ENCODE results near the gene DLG2. TPM values are rescaled to one million over a fixed set of nuclear protein-coding genes. Genes with fewer than 3 reads are reported as not detected.

The DLG2 gene
- total RNA-seq, 4 donors from 2014 or later: 0.18 to 8.3 (median 2.5) TPM

DNA sequence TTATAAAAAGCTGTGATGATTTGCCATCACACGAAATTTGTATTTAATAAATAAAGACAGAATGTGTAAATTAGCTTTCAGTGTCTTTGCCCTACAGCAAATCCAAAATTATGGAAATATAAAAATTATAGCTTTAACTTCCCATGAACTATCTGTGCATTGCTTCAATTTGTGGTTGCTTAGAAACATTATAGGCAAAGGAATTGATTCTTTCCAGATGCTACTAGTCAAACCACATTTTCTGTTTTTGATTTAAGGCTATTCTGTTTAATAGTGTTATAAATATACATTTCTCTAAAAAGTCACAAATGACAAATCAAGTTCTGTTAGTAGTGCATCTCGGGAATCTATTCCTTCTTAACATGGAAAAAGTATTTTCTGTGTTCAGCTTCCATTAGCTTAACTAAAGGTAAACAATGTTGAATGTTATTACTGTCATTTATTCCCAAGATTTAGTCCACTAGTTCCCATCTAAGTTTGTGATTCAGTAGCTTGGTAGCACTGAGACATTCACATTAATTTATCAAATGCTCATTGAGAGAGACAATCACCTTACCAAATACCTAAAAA lies 1254.7 kb downstream of the DLG2 start:
- Histone ChIP-seq H3K36me3 (no peaks in the 10 kb centered on the region), H3K27ac (no peak overlapping the region), H3K4me3 (no peak overlapping the region), H3K4me1 (no peaks in the 10 kb centered on the region), H3K9me3 (no peaks in the 10 kb centered on the region), H3K27me3 (no peaks in the 10 kb centered on the region)
- no peak for TF ChIP-seq POLR2A (IDR thresholded peaks at IDR 0.05)
- no peak for DNase-seq

DNA sequence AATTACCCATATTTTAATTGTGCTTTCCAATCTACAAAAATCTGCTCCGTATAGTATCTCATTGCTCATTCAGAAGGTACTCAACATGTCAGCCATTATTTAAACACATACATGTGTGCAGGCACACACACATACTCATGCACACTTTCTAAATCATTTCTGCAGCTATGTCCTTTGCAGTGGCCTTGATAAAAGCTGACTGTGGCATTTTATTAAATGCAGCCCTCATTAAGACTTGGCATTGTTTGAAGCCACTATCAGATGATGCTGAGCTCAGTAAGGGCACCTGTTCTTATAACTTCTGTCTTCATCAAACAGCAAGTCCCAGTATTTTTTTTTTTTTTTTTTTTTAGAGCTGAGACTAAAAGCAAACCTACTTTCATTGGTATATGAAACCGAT lies 1269.1 kb downstream of the DLG2 start:
- no peaks in the 10 kb centered on the region for H3K9me3 ChIP-seq
- no peaks in the 10 kb centered on the region for H3K27me3 ChIP-seq
- no peak overlapping the region for H3K27ac ChIP-seq
- H3K36me3 ChIP-seq: no peaks in the 10 kb centered on the region
- TF ChIP-seq POLR2A (IDR thresholded peaks at IDR 0.05): no peak
- TF ChIP-seq CTCF (IDR thresholded peaks at IDR 0.05): no peak
- no peaks in the 10 kb centered on the region for H3K4me1 ChIP-seq
- H3K4me3 ChIP-seq: no peak overlapping the region
- DNase-seq: no peak

- TF ChIP-seq POLR2A (IDR thresholded peaks at IDR 0.05): no peak
- no peak for TF ChIP-seq CTCF (IDR thresholded peaks at IDR 0.05)
- no peak for DNase-seq
- Histone ChIP-seq H3K4me3 (no peak overlapping the region), H3K9me3 (no peaks in the 10 kb centered on the region), H3K4me1 (no peaks in the 10 kb centered on the region), H3K36me3 (no peaks in the 10 kb centered on the region), H3K27me3 (no peaks in the 10 kb centered on the region), H3K27ac (no peak overlapping the region)
Measured at GRCh38 chr11:84355911-84356310, 1271.2 kb downstream of the DLG2 start.

DNA sequence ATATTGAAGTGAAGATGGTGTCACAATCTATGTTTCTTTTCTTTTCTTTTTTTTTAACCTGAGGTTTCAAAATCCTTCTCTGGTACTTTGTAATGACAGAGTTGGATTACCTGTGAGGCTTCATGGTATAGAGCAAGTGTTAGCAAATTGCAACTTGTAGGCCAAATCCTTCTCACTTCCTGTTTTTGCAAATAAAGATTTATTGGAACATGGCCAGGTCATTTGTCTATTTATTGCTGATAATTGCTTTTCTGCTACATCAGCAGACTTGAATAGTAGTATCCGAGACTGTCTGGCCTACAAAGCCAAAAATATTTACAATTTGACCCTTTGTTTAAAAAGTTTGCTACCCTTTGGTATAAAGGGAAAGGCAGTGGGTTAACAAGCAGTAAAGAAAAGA lies 1281.5 kb downstream of the DLG2 start:
- Histone ChIP-seq H3K27ac (no peak overlapping the region), H3K27me3 (no peaks in the 10 kb centered on the region), H3K4me3 (no peak overlapping the region), H3K4me1 (no peaks in the 10 kb centered on the region), H3K9me3 (no peaks in the 10 kb centered on the region), H3K36me3 (no peaks in the 10 kb centered on the region)
- no peak for DNase-seq
- TF ChIP-seq CTCF (IDR thresholded peaks at IDR 0.05): no peak
- no peak for TF ChIP-seq POLR2A (IDR thresholded peaks at IDR 0.05)

GRCh38 chr11:84345027-84345426 lies 1282.1 kb downstream of the DLG2 start:
- H3K36me3 ChIP-seq: no peaks in the 10 kb centered on the region
- no peak overlapping the region for H3K27ac ChIP-seq
- no peaks in the 10 kb centered on the region for H3K4me1 ChIP-seq
- no peak overlapping the region for H3K4me3 ChIP-seq
- no peaks in the 10 kb centered on the region for H3K27me3 ChIP-seq
- TF ChIP-seq POLR2A (IDR thresholded peaks at IDR 0.05): no peak
- no peak for TF ChIP-seq CTCF (IDR thresholded peaks at IDR 0.05)
- no peaks in the 10 kb centered on the region for H3K9me3 ChIP-seq
- DNase-seq: no peak

- Histone ChIP-seq H3K4me1 (no peaks in the 10 kb centered on the region), H3K9me3 (no peaks in the 10 kb centered on the region), H3K36me3 (no peaks in the 10 kb centered on the region), H3K27me3 (no peaks in the 10 kb centered on the region), H3K27ac (no peak overlapping the region), H3K4me3 (no peak overlapping the region)
- DNase-seq: no peak
- no peak for TF ChIP-seq CTCF (IDR thresholded peaks at IDR 0.05)
- no peak for TF ChIP-seq POLR2A (IDR thresholded peaks at IDR 0.05)
Measured at GRCh38 chr11:84339796-84340195, 1287.3 kb downstream of the DLG2 start.
